Neural progenitor cell (in vitro differentiated cells): Measurements from ENCODE around the gene HMGCS1.

Experiments used
- CTCF ChIP-seq: fragments of 200-600 bp; sonication (generic); IDR thresholded peaks from 2 replicates; pipeline ENCODE4 v1.5.1; 2017; ENCODE audit warnings: antibody characterized with exemption, mild to moderate bottlenecking
- EZH2 ChIP-seq: fragments of 200-600 bp; sonication (generic); IDR thresholded peaks from 2 replicates; pipeline ENCODE4 v1.6.1; 2017; ENCODE audit warnings: antibody characterized with exemption, mild to moderate bottlenecking, moderate library complexity
- EZH2phosphoT487 ChIP-seq: fragments of 200-600 bp; sonication (generic); IDR thresholded peaks from 2 replicates; pipeline ENCODE4 v1.6.1; 2017; ENCODE audit warnings: antibody characterized with exemption

DNA sequence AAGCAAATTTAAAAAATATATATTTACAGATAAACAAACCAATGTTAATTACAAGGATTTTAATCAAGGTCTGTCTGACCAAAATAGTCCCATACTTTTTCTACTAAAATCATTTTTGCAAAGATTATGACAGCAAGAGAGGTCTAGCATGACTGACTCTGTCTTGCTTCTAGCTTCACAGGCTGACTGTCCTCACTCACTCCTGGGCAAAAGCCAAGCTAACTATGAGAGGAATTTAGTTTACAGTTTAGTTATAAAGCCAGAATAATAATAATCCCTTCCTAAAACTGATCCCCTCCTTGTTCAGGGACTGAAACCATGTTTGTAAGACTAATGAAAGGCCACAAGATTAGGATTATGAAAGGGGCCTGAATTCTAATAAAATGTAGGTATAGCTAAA, 45.5 kb upstream of the HMGCS1 start:
- no peak for TF ChIP-seq CTCF
- TF ChIP-seq EZH2 = no peak
- TF ChIP-seq EZH2phosphoT487 = no peak
